ENCODE results near the gene RASIP1.
"Not testable (repeated sequence)": the region's sequence is repeated elsewhere in the genome, so short reads cannot be mapped to it uniquely, and the experiment has no call there.

RASIP1 gene

DNA sequence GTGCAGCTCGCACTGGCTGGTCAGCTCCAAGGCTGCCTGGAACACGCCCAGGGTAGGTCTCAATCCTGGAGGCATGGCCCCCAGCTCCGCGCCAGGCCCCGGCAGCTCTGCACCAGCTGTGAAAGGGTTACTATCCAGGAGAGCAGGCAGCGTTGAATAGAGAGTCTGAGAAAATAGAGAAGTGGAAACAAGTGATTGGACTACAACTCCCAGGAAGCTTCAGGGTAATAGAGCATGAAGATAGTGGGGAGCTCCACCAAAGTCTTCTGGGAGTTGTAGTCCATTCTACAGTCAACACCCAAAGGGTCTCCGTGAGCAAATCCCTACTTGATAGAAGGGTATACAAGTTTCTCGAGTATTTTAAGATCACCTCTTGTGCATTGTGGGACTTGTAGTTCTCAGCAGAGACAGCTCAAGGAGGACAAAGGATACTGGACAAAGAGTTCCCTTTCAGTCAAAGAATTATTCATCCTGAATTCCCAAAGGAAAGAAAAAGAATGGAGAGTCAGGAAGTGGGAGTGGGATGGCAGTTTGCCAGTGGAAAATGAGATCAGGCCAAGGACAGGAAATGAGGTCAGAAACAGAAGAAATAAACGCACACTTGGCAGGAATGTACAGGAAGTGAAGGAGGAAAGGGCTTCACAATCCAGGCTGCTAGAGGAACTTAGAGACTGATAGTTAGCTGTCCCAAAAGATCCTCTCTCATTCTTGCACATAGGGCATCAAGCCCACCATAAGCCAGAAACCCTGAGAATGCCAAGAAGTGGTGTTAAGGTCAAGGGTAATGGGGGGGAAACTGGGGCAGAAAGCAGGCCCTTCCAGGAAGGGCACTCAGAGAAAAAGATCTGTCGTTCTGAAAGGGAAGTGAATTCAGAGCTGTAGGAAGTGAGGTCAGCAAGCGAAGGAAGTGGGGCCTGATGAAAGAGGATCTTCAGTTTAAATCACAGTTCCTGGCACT, 15.3 kb downstream of the RASIP1 start:
- H3K27me3 ChIP-seq (ENCODE audit: insufficient read depth, insufficient read length) = no peaks in the 10 kb centered on the region
- H3K9ac ChIP-seq (ENCODE audit: insufficient read length, low read depth) = no peak overlapping the region
- H3K4me1 ChIP-seq (ENCODE audit: insufficient read depth, insufficient read length) = no peaks in the 10 kb centered on the region
- no peaks in the 10 kb centered on the region for H3K36me3 ChIP-seq (ENCODE audit: insufficient read depth, insufficient read length, low read length)
- no peak for TF ChIP-seq SUZ12 (IDR thresholded peaks at IDR 0.05; ENCODE audit: extremely low read depth, insufficient read depth, insufficient read length)
- no peak for TF ChIP-seq ZNF274 (IDR thresholded peaks at IDR 0.05; ENCODE audit: low read depth, low read length)
- no peak for TF ChIP-seq YY1 (IDR thresholded peaks at IDR 0.05; ENCODE audit: insufficient read depth, insufficient read length)
- no peak overlapping the region for H3K4me3 ChIP-seq (ENCODE audit: insufficient read length, low read depth)
- DNase-seq (ENCODE audit: low read depth, low spot score) = no peak
- H3K9me3 ChIP-seq (ENCODE audit: insufficient read depth, low read length) = no peaks in the 10 kb centered on the region

DNA sequence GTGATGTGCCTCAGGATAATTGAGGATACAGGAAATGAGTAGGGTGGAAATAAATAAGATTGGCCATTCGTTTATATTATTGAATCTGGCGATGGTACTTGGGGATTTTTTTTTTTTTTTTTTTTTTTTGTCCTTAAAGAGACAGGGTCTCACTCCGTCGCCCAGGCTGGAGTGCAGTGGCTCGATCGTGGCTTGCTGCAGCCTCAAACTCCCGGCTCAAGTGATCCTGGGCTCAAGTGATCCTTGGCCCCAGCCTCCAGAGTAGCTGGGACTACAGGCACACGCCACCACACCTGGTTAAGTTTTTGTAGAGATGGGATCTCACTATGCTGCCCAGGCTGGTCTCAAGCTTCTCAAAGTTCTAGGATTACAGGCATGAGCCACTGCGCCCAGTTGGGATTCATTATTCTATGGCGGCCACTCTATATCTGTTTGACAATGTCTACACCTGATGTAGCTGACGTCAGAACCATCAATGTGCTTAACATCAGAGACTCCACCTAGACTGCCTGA, 18.2 kb downstream of the RASIP1 start:
- Histone ChIP-seq H3K9me3 (ENCODE audit: insufficient read depth, low read length) (no peaks in the 10 kb centered on the region), H3K4me3 (ENCODE audit: insufficient read length, low read depth) (no peak overlapping the region), H3K27me3 (ENCODE audit: insufficient read depth, insufficient read length) (no peaks in the 10 kb centered on the region), H3K4me1 (ENCODE audit: insufficient read depth, insufficient read length) (peaks cover 6% of the 10 kb centered on the region), H3K36me3 (ENCODE audit: insufficient read depth, insufficient read length, low read length) (no peaks in the 10 kb centered on the region), H3K9ac (ENCODE audit: insufficient read length, low read depth) (no peak overlapping the region)
- TF ChIP-seq SUZ12 (IDR thresholded peaks at IDR 0.05; ENCODE audit: extremely low read depth, insufficient read depth, insufficient read length) (no peak), YY1 (IDR thresholded peaks at IDR 0.05; ENCODE audit: insufficient read depth, insufficient read length) (no peak), ZNF274 (IDR thresholded peaks at IDR 0.05; ENCODE audit: low read depth, low read length) (no peak)
- no peak for DNase-seq (ENCODE audit: low read depth, low spot score)

DNA sequence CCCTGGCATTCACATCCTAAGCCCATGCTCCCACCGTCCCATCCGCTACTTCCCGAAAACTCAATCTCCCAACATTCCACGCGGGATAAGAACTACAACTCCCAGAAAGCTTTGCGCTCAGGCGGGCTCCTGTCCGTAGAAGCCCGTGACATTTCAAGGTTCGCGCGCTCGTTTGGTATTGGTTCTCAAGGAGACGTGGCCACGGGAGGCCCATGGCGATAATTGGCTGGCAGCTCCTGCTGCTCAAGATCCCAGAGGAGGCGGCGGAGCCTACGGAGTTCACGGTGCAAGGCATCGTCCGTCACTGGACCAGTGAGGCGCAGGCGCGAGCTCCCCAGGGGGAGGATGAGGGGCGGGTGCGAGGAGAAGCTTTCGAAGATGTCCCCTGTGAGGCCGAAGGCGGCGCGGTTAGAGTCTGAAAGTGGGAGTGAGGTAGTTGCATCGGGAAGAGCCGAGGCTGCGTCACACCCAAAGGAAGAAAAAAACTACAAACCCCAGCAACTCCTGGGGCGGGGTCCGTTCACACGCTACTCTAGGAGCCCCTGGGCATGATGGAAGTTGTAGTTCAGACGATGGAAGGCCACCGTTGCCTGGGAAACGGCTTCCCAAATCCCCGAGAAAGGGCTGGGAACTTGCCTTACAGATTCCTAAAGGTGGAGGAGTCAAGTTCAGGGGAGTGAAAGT, 19.7 kb downstream of the RASIP1 start:
- H3K9me3 ChIP-seq (ENCODE audit: insufficient read depth, low read length) = no peaks in the 10 kb centered on the region
- H3K4me1 ChIP-seq (ENCODE audit: insufficient read depth, insufficient read length) = peaks cover 8% of the 10 kb centered on the region
- peak overlapping the region; percentile 70 for H3K4me3 ChIP-seq (ENCODE audit: insufficient read length, low read depth)
- no peaks in the 10 kb centered on the region for H3K36me3 ChIP-seq (ENCODE audit: insufficient read depth, insufficient read length, low read length)
- peak overlapping the region; percentile 70 for H3K9ac ChIP-seq (ENCODE audit: insufficient read length, low read depth)
- no peak for TF ChIP-seq SUZ12 (IDR thresholded peaks at IDR 0.05; ENCODE audit: extremely low read depth, insufficient read depth, insufficient read length)
- peak; percentile 95 for DNase-seq (ENCODE audit: low read depth, low spot score)
- no peaks in the 10 kb centered on the region for H3K27me3 ChIP-seq (ENCODE audit: insufficient read depth, insufficient read length)

DNA sequence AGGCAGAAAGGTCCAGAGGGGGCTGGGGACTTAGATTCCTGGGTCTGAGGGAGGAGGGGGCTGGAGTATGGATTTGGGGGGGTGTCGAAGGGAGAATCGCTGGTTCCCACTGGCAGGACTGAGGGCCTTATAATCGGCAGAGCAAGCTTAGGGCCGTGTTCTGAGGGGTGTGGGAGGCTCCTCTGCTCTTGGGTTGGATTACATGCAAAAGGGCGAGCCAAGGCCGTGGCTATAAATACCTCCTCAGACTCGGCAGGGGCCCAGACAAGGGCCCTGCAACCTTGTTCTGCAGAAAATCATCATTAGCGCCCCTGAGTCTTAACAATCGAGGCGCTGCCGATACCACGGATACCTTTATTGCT, 20.2 kb downstream of the RASIP1 start:
- Histone ChIP-seq H3K4me1 (ENCODE audit: insufficient read depth, insufficient read length) (peaks cover 8% of the 10 kb centered on the region), H3K27me3 (ENCODE audit: insufficient read depth, insufficient read length) (no peaks in the 10 kb centered on the region), H3K4me3 (ENCODE audit: insufficient read length, low read depth) (peak overlapping the region; percentile 19), H3K9me3 (ENCODE audit: insufficient read depth, low read length) (no peaks in the 10 kb centered on the region), H3K9ac (ENCODE audit: insufficient read length, low read depth) (no peak overlapping the region), H3K36me3 (ENCODE audit: insufficient read depth, insufficient read length, low read length) (no peaks in the 10 kb centered on the region)
- no peak for TF ChIP-seq YY1 (IDR thresholded peaks at IDR 0.05; ENCODE audit: insufficient read depth, insufficient read length)
- no peak for TF ChIP-seq ZNF274 (IDR thresholded peaks at IDR 0.05; ENCODE audit: low read depth, low read length)
- no peak for TF ChIP-seq SUZ12 (IDR thresholded peaks at IDR 0.05; ENCODE audit: extremely low read depth, insufficient read depth, insufficient read length)
- DNase-seq (ENCODE audit: low read depth, low spot score) = no peak

DNA sequence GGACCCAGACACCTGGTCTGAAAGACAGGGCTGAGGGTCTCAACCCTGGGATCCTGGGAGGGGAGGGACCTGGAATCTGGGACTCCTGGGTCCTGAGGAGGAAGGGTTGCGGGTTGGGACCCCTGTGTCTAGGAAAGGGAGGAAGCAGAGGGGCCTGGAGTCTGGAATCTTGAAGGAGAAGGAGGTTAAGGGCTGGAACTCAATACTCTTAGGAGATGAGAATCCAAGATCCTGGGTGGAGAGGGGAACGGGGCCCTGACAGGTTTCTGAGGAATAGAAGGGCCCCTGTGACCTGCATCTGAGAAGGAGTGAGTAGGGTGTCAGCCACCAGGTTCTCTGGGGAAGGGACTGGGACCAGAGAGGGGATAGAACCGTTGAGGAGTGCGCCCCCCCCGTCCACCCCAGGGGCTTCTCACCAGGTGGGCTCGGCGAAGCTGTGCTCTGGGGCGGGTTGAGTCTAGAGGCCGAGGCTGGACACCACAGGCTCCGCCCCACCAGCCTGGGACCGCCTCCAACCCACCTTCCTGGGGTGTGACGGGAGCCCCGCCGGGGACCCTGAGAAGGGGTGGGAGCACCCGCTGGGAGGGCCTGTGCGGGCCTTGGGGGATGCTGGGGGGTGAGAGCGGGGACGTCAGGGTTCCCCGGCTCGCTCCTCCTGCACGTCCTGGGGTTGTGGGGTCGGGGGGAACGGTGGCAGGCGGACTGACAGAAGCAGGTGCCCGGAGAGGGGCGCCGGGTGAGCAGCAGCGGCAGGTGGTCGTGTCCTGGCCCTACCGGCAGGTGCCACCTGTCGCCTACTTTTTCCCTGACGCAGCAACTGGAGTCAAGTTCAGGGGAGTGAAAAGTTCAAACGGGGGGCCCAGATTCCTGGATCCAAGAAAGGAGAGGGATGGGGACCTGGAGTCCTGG, 20.9 kb downstream of the RASIP1 start, which contains the start of gene MAMSTR:
Gene MAMSTR, minus strand, starts transcription at position 463 of the 909 bp plus-strand sequence. CDS start 694 bp downstream, outside the sequence.
- TF ChIP-seq SUZ12 (IDR thresholded peaks at IDR 0.05; ENCODE audit: extremely low read depth, insufficient read depth, insufficient read length) (no peak), ZNF274 (IDR thresholded peaks at IDR 0.05; ENCODE audit: low read depth, low read length) (no peak), YY1 (IDR thresholded peaks at IDR 0.05; ENCODE audit: insufficient read depth, insufficient read length) (no peak)
- Histone ChIP-seq H3K4me3 (ENCODE audit: insufficient read length, low read depth) (peak within 1 kb of the TSS; percentile 19), H3K4me1 (ENCODE audit: insufficient read depth, insufficient read length) (peaks cover 8% of the 10 kb centered on the region), H3K36me3 (ENCODE audit: insufficient read depth, insufficient read length, low read length) (no peaks in the 10 kb centered on the region), H3K27me3 (ENCODE audit: insufficient read depth, insufficient read length) (no peaks in the 10 kb centered on the region), H3K9me3 (ENCODE audit: insufficient read depth, low read length) (no peaks in the 10 kb centered on the region), H3K9ac (ENCODE audit: insufficient read length, low read depth) (peak within 1 kb of the TSS; percentile 53)
- DNase-seq (ENCODE audit: low read depth, low spot score) = no peak

DNA sequence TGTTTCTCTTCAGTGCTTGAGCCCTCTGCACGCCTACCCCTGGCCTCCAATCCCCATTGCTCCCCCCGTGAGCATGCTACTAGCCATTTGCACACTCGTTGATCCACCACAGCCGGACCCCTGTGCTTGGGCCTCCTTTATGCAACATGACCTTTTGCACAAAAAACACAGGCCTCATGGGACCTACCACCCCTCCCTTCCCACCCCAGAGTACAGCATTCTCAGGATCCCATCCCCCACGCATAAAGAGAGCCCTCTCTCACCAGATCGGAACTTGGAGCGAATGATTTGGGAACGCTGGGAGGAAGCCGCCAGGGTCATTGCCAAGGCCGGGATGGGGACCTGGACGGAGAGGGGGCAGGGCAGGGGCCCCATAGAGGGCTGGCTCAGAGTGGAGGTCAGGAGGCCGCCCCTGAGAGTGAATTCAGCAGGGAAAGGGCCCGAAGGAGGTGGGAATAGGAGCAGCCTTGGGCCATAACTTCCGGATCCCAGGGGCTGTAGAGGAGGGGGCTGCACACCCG, 21.6 kb downstream of the RASIP1 start:
- H3K4me3 ChIP-seq (ENCODE audit: insufficient read length, low read depth) = no peak overlapping the region
- peaks cover 8% of the 10 kb centered on the region for H3K4me1 ChIP-seq (ENCODE audit: insufficient read depth, insufficient read length)
- H3K27me3 ChIP-seq (ENCODE audit: insufficient read depth, insufficient read length) = no peaks in the 10 kb centered on the region
- no peak for DNase-seq (ENCODE audit: low read depth, low spot score)
- peak overlapping the region; percentile 53 for H3K9ac ChIP-seq (ENCODE audit: insufficient read length, low read depth)
- no peaks in the 10 kb centered on the region for H3K9me3 ChIP-seq (ENCODE audit: insufficient read depth, low read length)
- no peaks in the 10 kb centered on the region for H3K36me3 ChIP-seq (ENCODE audit: insufficient read depth, insufficient read length, low read length)
- no peak for TF ChIP-seq YY1 (IDR thresholded peaks at IDR 0.05; ENCODE audit: insufficient read depth, insufficient read length)
- TF ChIP-seq SUZ12 (IDR thresholded peaks at IDR 0.05; ENCODE audit: extremely low read depth, insufficient read depth, insufficient read length) = no peak
- no peak for TF ChIP-seq ZNF274 (IDR thresholded peaks at IDR 0.05; ENCODE audit: low read depth, low read length)

GRCh38 chr19:48718106-48718505, 22.3 kb downstream of the RASIP1 start:
- not testable (repeated sequence) for H3K9me3 ChIP-seq (ENCODE audit: insufficient read depth, low read length); DNase-seq (ENCODE audit: low read depth, low spot score); H3K27me3 ChIP-seq (ENCODE audit: insufficient read depth, insufficient read length); H3K4me3 ChIP-seq (ENCODE audit: insufficient read length, low read depth); H3K4me1 ChIP-seq (ENCODE audit: insufficient read depth, insufficient read length); H3K36me3 ChIP-seq (ENCODE audit: insufficient read depth, insufficient read length, low read length); H3K9ac ChIP-seq (ENCODE audit: insufficient read length, low read depth)

Data from NT2/D1 (cell line).